SK-N-SH treated with all-trans-retinoic acid at 6 μM for 48 hours (cell line): ENCODE data around the gene PLCB1.

Experiments used
- ATAC-seq: fragments of 200-7000 bp; cut with Tn5 transposase; 3 replicates; pipeline ENCODE4 v1.9.1; 2020; ENCODE audit warnings: mild to moderate bottlenecking, moderate library complexity
- BACH2 ChIP-seq: fragments of 250-450 bp; sonication (Bioruptor Pico); IDR thresholded peaks from 2 replicates; pipeline ENCODE4 v1.9.0; 2021; ENCODE audit warnings: mild to moderate bottlenecking, borderline replicate concordance
- CSDC2 ChIP-seq: fragments of 250-450 bp; sonication (Bioruptor Pico); IDR thresholded peaks from 2 replicates; pipeline ENCODE4 v1.5.0; 2020; ENCODE audit warnings: mild to moderate bottlenecking, moderate library complexity
- CSRNP3 ChIP-seq: fragments of 250-450 bp; sonication (Bioruptor Pico); IDR thresholded peaks from 2 replicates; pipeline ENCODE4 v1.5.1; 2021; ENCODE audit warnings: mild to moderate bottlenecking, moderate library complexity
- GLIS3 ChIP-seq: fragments of 250-450 bp; sonication (Bioruptor Pico); IDR thresholded peaks from 2 replicates; pipeline ENCODE4 v1.5.0; 2020; ENCODE audit warnings: mild to moderate bottlenecking, moderate library complexity
- ISL1 ChIP-seq: fragments of 250-450 bp; sonication (Bioruptor Pico); IDR thresholded peaks from 2 replicates; pipeline ENCODE4 v2.1.2; 2022; ENCODE audit warnings: mild to moderate bottlenecking, moderate library complexity
- RARB ChIP-seq: fragments of 250-450 bp; sonication (Bioruptor Pico); IDR thresholded peaks from 2 replicates; pipeline ENCODE4 v1.8.0; 2021; ENCODE audit warnings: mild to moderate bottlenecking, moderate library complexity
- SNAI2 ChIP-seq: fragments of 250-450 bp; sonication (Bioruptor Pico); IDR thresholded peaks from 2 replicates; pipeline ENCODE4 v1.5.0; 2020; ENCODE audit warnings: mild to moderate bottlenecking, moderate library complexity
- TOX ChIP-seq: fragments of 250-450 bp; sonication (Bioruptor Pico); IDR thresholded peaks from 2 replicates; pipeline ENCODE4 v1.8.0; 2021; ENCODE audit warnings: mild to moderate bottlenecking, moderate library complexity, borderline replicate concordance
- ZC3H10 ChIP-seq: fragments of 250-450 bp; sonication (Bioruptor Pico); IDR thresholded peaks from 2 replicates; pipeline ENCODE4 v1.5.1; 2021; ENCODE audit warnings: mild to moderate bottlenecking, moderate library complexity
- ZFP3 ChIP-seq: fragments of 250-450 bp; sonication (Bioruptor Pico); IDR thresholded peaks from 2 replicates; pipeline ENCODE4 v1.5.0; 2020; ENCODE audit warnings: mild to moderate bottlenecking, moderate library complexity
- ZFP30 ChIP-seq: fragments of 450-650 bp; formaldehyde crosslinking; IDR thresholded peaks from 2 replicates; pipeline ENCODE4 v1.5.0; 2022; ENCODE audit warnings: mild to moderate bottlenecking, moderate library complexity
- ZNF565 ChIP-seq: fragments of 450-650 bp; formaldehyde crosslinking; conservative IDR thresholded peaks from 2 replicates; pipeline ENCODE4 v1.5.0; 2020; ENCODE audit warnings: low read depth, mild to moderate bottlenecking, moderate library complexity
- ZNF70 ChIP-seq: fragments of 450-650 bp; formaldehyde crosslinking; IDR thresholded peaks from 2 replicates; pipeline ENCODE4 v1.5.0; 2020; ENCODE audit warnings: mild to moderate bottlenecking, moderate library complexity
- ZNF8 ChIP-seq: fragments of 450-650 bp; formaldehyde crosslinking; IDR thresholded peaks from 2 replicates; pipeline ENCODE4 v1.5.0; 2020; ENCODE audit warnings: mild to moderate bottlenecking, moderate library complexity
- TF ChIP-seq, protein P1 (sequence below): fragments of 250-450 bp; sonication (Bioruptor Pico); IDR thresholded peaks from 2 replicates; pipeline ENCODE4 v1.8.0; 2020; ENCODE audit warnings: mild to moderate bottlenecking, moderate library complexity, borderline replicate concordance
- TF ChIP-seq, protein P2 (sequence below): fragments of 250-450 bp; sonication (Bioruptor Pico); IDR thresholded peaks from 2 replicates; pipeline ENCODE4 v1.5.0; 2020; ENCODE audit warnings: mild to moderate bottlenecking, moderate library complexity
- TF ChIP-seq, protein P3 (sequence below): fragments of 250-450 bp; sonication (Bioruptor Pico); IDR thresholded peaks from 2 replicates; pipeline ENCODE4 v1.8.0; 2021; ENCODE audit warnings: low read depth, mild to moderate bottlenecking, moderate library complexity, borderline replicate concordance
- TF ChIP-seq, protein P4 (sequence below): fragments of 250-450 bp; sonication (Bioruptor Pico); IDR thresholded peaks from 2 replicates; pipeline ENCODE4 v1.5.1; 2020; ENCODE audit warnings: low read depth, mild to moderate bottlenecking, moderate library complexity

Gene PLCB1

GRCh38 chr20:8363970-8364733 is 232.1 kb downstream of the PLCB1 start:
- TF ChIP-seq, protein P1, sequence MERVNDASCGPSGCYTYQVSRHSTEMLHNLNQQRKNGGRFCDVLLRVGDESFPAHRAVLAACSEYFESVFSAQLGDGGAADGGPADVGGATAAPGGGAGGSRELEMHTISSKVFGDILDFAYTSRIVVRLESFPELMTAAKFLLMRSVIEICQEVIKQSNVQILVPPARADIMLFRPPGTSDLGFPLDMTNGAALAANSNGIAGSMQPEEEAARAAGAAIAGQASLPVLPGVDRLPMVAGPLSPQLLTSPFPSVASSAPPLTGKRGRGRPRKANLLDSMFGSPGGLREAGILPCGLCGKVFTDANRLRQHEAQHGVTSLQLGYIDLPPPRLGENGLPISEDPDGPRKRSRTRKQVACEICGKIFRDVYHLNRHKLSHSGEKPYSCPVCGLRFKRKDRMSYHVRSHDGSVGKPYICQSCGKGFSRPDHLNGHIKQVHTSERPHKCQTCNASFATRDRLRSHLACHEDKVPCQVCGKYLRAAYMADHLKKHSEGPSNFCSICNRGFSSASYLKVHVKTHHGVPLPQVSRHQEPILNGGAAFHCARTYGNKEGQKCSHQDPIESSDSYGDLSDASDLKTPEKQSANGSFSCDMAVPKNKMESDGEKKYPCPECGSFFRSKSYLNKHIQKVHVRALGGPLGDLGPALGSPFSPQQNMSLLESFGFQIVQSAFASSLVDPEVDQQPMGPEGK (CRISPR knock-in tag) = no peak
- TF ChIP-seq CSRNP3 = no peak
- TF ChIP-seq, all 23 proteins: peak for 0
- ATAC-seq = no peak

DNA sequence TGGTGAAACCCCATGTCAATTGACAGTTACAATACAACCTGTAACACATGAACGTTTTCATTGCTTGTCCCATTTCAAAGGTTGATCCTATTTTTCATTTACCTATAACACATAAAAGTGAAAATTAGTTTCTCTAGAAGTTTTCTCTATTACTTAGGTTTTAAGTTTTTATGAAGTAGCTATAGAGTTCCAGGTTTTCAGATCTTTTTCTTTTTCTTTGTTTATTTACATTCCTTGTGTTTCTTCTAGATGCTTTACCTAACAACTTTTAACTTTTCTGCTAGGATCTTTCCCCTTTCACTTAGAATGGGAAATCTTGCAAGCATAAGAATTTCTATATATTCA is 232.6 kb downstream of the PLCB1 start:
- ATAC-seq = no peak

DNA sequence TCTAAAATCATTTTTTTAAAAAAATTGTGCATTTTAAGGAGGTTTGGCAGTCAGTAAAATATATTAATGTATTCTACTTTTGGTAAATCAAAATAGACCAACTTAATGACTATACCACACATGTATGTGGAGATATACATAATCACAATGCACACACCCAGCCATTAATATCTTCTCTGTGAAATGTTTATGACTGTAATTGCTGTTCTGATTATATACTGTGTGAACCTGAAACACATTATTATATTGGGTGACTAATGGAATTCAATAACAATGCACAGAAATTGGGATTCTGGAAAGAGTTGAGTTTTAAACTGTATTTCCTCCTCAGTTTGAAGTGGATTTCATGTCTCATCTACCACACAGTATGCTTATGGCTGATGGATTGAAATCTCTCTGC is 233.6 kb downstream of the PLCB1 start:
- ATAC-seq = no peak
- TF ChIP-seq ZNF565 = no peak
- no peak for TF ChIP-seq ZFP30 (CRISPR knock-in tag)
- no peak for TF ChIP-seq ZC3H10 (CRISPR knock-in tag)
- no peak for TF ChIP-seq CSDC2 (CRISPR knock-in tag)
- TF ChIP-seq CSRNP3 = no peak
- TF ChIP-seq ZNF70 (CRISPR knock-in tag) = no peak
- TF ChIP-seq RARB (CRISPR knock-in tag) = no peak
- TF ChIP-seq BACH2 (CRISPR knock-in tag) = no peak
- no peak for TF ChIP-seq ISL1 (CRISPR knock-in tag)
- TF ChIP-seq ZNF8 (CRISPR knock-in tag) = no peak
- TF ChIP-seq, protein P2, sequence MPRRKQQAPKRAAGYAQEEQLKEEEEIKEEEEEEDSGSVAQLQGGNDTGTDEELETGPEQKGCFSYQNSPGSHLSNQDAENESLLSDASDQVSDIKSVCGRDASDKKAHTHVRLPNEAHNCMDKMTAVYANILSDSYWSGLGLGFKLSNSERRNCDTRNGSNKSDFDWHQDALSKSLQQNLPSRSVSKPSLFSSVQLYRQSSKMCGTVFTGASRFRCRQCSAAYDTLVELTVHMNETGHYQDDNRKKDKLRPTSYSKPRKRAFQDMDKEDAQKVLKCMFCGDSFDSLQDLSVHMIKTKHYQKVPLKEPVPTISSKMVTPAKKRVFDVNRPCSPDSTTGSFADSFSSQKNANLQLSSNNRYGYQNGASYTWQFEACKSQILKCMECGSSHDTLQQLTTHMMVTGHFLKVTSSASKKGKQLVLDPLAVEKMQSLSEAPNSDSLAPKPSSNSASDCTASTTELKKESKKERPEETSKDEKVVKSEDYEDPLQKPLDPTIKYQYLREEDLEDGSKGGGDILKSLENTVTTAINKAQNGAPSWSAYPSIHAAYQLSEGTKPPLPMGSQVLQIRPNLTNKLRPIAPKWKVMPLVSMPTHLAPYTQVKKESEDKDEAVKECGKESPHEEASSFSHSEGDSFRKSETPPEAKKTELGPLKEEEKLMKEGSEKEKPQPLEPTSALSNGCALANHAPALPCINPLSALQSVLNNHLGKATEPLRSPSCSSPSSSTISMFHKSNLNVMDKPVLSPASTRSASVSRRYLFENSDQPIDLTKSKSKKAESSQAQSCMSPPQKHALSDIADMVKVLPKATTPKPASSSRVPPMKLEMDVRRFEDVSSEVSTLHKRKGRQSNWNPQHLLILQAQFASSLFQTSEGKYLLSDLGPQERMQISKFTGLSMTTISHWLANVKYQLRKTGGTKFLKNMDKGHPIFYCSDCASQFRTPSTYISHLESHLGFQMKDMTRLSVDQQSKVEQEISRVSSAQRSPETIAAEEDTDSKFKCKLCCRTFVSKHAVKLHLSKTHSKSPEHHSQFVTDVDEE (CRISPR knock-in tag) = no peak
- TF ChIP-seq, protein P3, sequence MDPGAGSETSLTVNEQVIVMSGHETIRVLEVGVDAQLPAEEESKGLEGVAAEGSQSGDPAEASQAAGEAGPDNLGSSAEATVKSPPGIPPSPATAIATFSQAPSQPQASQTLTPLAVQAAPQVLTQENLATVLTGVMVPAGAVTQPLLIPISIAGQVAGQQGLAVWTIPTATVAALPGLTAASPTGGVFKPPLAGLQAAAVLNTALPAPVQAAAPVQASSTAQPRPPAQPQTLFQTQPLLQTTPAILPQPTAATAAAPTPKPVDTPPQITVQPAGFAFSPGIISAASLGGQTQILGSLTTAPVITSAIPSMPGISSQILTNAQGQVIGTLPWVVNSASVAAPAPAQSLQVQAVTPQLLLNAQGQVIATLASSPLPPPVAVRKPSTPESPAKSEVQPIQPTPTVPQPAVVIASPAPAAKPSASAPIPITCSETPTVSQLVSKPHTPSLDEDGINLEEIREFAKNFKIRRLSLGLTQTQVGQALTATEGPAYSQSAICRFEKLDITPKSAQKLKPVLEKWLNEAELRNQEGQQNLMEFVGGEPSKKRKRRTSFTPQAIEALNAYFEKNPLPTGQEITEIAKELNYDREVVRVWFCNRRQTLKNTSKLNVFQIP = no peak
- TF ChIP-seq GLIS3 (CRISPR knock-in tag) = no peak
- TF ChIP-seq TOX (CRISPR knock-in tag) = no peak

More for the DNA sequence above, 232.6 kb downstream of the PLCB1 start:
- TF ChIP-seq BACH2 (CRISPR knock-in tag) = no peak
- TF ChIP-seq ZNF565 = no peak
- no peak for TF ChIP-seq SNAI2 (CRISPR knock-in tag)
- no peak for TF ChIP-seq ZFP3 (CRISPR knock-in tag)
- TF ChIP-seq ZNF70 (CRISPR knock-in tag) = no peak
- TF ChIP-seq, protein P4, sequence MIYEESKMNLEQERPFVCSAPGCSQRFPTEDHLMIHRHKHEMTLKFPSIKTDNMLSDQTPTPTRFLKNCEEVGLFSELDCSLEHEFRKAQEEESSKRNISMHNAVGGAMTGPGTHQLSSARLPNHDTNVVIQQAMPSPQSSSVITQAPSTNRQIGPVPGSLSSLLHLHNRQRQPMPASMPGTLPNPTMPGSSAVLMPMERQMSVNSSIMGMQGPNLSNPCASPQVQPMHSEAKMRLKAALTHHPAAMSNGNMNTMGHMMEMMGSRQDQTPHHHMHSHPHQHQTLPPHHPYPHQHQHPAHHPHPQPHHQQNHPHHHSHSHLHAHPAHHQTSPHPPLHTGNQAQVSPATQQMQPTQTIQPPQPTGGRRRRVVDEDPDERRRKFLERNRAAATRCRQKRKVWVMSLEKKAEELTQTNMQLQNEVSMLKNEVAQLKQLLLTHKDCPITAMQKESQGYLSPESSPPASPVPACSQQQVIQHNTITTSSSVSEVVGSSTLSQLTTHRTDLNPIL (CRISPR knock-in tag) = no peak
- TF ChIP-seq, protein P3 = no peak
- no peak for TF ChIP-seq CSRNP3
- TF ChIP-seq TOX (CRISPR knock-in tag) = no peak
